ENCODE data around the gene ZNF154. TPM values are rescaled to one million over a fixed set of nuclear protein-coding genes. Genes with fewer than 3 reads are reported as not detected.

ZNF154 gene
- total and polyA plus RNA-seq, 2 donors (not counting 1 experiment from before 2014, with no cell fraction given) = 25.4 to 40.4 TPM

DNA sequence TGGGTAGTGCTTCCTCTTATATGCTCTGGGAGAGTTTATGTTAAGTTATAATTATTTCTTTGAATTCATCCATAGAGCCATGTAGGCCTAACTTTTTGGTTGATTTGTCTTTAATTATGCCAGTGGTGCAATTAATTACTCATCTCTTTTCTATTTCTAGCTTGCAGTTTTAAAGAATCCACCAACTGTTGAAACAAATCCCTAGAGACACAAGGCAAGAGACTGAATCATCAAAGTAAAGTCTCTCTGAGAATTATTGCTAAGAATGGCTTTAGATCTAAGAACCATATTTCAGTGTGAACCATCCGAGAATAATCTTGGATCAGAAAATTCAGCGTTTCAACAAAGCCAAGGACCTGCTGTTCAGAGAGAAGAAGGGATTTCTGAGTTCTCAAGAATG, 33.1 kb downstream of the ZNF154 start:
- H3K36me3 ChIP-seq (replicated peaks in 1 of 2; ENCODE audit: control extremely low read depth in 1 of 2, control insufficient read depth in 1 of 2, extremely low read depth in 1 of 2, insufficient read depth in 2 of 2, low read length in 1 of 2) = no peaks in the 10 kb centered on the region
- ATAC-seq (ENCODE audit: low read depth) = no peak
- no peak overlapping the region for H3K4me3 ChIP-seq (ENCODE audit: control extremely low read depth in 1 of 5, extremely low read depth in 1 of 5, insufficient read depth in 1 of 5, low read depth in 2 of 5, low read length in 4 of 5)
- TF ChIP-seq, protein P1, sequence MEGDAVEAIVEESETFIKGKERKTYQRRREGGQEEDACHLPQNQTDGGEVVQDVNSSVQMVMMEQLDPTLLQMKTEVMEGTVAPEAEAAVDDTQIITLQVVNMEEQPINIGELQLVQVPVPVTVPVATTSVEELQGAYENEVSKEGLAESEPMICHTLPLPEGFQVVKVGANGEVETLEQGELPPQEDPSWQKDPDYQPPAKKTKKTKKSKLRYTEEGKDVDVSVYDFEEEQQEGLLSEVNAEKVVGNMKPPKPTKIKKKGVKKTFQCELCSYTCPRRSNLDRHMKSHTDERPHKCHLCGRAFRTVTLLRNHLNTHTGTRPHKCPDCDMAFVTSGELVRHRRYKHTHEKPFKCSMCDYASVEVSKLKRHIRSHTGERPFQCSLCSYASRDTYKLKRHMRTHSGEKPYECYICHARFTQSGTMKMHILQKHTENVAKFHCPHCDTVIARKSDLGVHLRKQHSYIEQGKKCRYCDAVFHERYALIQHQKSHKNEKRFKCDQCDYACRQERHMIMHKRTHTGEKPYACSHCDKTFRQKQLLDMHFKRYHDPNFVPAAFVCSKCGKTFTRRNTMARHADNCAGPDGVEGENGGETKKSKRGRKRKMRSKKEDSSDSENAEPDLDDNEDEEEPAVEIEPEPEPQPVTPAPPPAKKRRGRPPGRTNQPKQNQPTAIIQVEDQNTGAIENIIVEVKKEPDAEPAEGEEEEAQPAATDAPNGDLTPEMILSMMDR (IDR thresholded peaks at IDR 0.05) = no peak
- no peak for TF ChIP-seq EZH2 (IDR thresholded peaks at IDR 0.05; ENCODE audit: borderline replicate concordance, insufficient read depth, low read depth, low read length, poor library complexity, severe bottlenecking)
- H3K9me3 Mint-ChIP-seq (ENCODE audit: insufficient read depth) = peaks cover 2% of the 10 kb centered on the region
- peaks cover 0 to 1% (median 0%) of the 10 kb centered on the region in 3 donors for H3K9me3 ChIP-seq (ENCODE audit: control extremely low read depth in 1 of 3, control insufficient read depth in 2 of 3, insufficient read depth in 1 of 3, low read length in 2 of 3)
- DNase-seq = no peak
- no peaks in the 10 kb centered on the region for H3K79me2 ChIP-seq (ENCODE audit: control insufficient read depth, insufficient read depth, low read length)
- H2AFZ ChIP-seq (ENCODE audit: insufficient read depth, low read depth, low read length, poor library complexity, severe bottlenecking) = no peak overlapping the region
- H3K4me1 Mint-ChIP-seq = no peaks in the 10 kb centered on the region
- POLR2A ChIA-PET = no interaction called here
- H3K27me3 Mint-ChIP-seq = peaks cover 37% of the 10 kb centered on the region
- no CpG with 5 or more reads among the region's 2 CpGs for WGBS (ENCODE audit: insufficient coverage)
- no peaks in the 10 kb centered on the region for H4K20me1 ChIP-seq (ENCODE audit: control insufficient read depth, insufficient read depth, low read length, poor library complexity, severe bottlenecking)
- H3K4me2 ChIP-seq (replicated peaks; ENCODE audit: low read depth, low read length, poor library complexity, severe bottlenecking) = no peak overlapping the region
- intact Hi-C loops (cut with micrococcal nuclease) = no loop called here
- H3K27me3 ChIP-seq (replicated peaks in 1 of 4; ENCODE audit: control extremely low read depth in 1 of 4, control insufficient read depth in 3 of 4, insufficient read depth in 4 of 4, low read length in 3 of 4) = peaks cover 0 to 4% (median 2%) of the 10 kb centered on the region in 4 experiments
- CTCF ChIA-PET = no interaction called here
- H3K27ac Mint-ChIP-seq = no peak overlapping the region
- H3K9ac ChIP-seq (ENCODE audit: low read length) = no peak overlapping the region
- H3K27ac ChIP-seq (ENCODE audit: low read length in 2 of 2) = no peak overlapping the region
- H3K4me3 Mint-ChIP-seq = no peak overlapping the region
- H3K4me1 ChIP-seq (ENCODE audit: control insufficient read depth in 2 of 2, insufficient read depth in 2 of 2, low read length in 2 of 2) = no peaks in the 10 kb centered on the region

DNA sequence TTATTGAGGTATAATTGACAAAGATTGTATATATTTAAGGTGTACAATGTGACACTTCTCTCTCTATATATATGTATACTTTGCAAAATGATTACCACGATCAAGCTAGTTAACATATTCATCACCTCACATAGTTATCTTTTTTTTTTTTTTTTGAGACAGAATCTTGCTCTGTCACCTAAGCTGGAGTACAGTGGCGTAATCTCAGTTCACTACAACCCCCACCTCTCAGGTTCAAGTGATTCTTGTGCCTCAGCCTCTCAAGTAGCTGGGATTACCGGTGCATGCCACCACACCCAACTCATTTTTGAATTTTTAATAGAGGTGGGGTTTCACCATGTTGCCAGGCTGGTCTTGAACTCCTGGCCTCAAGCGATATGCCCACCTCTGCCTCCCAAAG, 36.5 kb downstream of the ZNF154 start:
- no peak overlapping the region for H3K4me3 Mint-ChIP-seq
- CTCF ChIA-PET = interaction anchor here (1.3 kb wide), 1 partner anchor 9 kb away, joined by 4 read pairs; the partner anchor contains the start of gene ZNF551
- Histone ChIP-seq H3K27ac (ENCODE audit: low read length in 2 of 2) (no peak overlapping the region), H3K4me2 (replicated peaks; ENCODE audit: low read depth, low read length, poor library complexity, severe bottlenecking) (no peak overlapping the region), H3K9ac (ENCODE audit: low read length) (no peak overlapping the region), H3K27me3 (replicated peaks in 1 of 4; ENCODE audit: control extremely low read depth in 1 of 4, control insufficient read depth in 3 of 4, insufficient read depth in 4 of 4, low read length in 3 of 4) (peaks cover 0 to 9% (median 0%) of the 10 kb centered on the region in 4 experiments), H4K20me1 (ENCODE audit: control insufficient read depth, insufficient read depth, low read length, poor library complexity, severe bottlenecking) (no peaks in the 10 kb centered on the region), H2AFZ (ENCODE audit: insufficient read depth, low read depth, low read length, poor library complexity, severe bottlenecking) (no peak overlapping the region), H3K36me3 (replicated peaks in 1 of 2; ENCODE audit: control extremely low read depth in 1 of 2, control insufficient read depth in 1 of 2, extremely low read depth in 1 of 2, insufficient read depth in 2 of 2, low read length in 1 of 2) (no peaks in the 10 kb centered on the region), H3K9me3 (ENCODE audit: control extremely low read depth in 1 of 3, control insufficient read depth in 2 of 3, insufficient read depth in 1 of 3, low read length in 2 of 3) (no peaks in the 10 kb centered on the region), H3K79me2 (ENCODE audit: control insufficient read depth, insufficient read depth, low read length) (no peaks in the 10 kb centered on the region), H3K4me3 (ENCODE audit: control extremely low read depth in 1 of 5, extremely low read depth in 1 of 5, insufficient read depth in 1 of 5, low read depth in 2 of 5, low read length in 4 of 5) (no peak overlapping the region), H3K4me1 (ENCODE audit: control insufficient read depth in 2 of 2, insufficient read depth in 2 of 2, low read length in 2 of 2) (no peaks in the 10 kb centered on the region)
- DNase-seq (no peak), ATAC-seq (ENCODE audit: low read depth) (no peak)
- TF ChIP-seq, protein P1 (IDR thresholded peaks at IDR 0.05) = no peak
- no peak for TF ChIP-seq EZH2 (IDR thresholded peaks at IDR 0.05; ENCODE audit: borderline replicate concordance, insufficient read depth, low read depth, low read length, poor library complexity, severe bottlenecking)
- POLR2A ChIA-PET = no interaction called here
- no peak overlapping the region for H3K27ac Mint-ChIP-seq
- H3K4me1 Mint-ChIP-seq = no peaks in the 10 kb centered on the region
- peaks cover 30% of the 10 kb centered on the region for H3K27me3 Mint-ChIP-seq
- no CpG with 5 or more reads among the region's 4 CpGs for WGBS (ENCODE audit: insufficient coverage)
- intact Hi-C loops (cut with micrococcal nuclease) = no loop called here
- no peaks in the 10 kb centered on the region for H3K9me3 Mint-ChIP-seq (ENCODE audit: insufficient read depth)

All from B cell (primary cell).